GM19240 (cell line): ENCODE measurements around the gene GMPR2.

Source experiments
- DNase-seq: peaks from one replicate; pipeline ENCODE4 v3.0.0; 2011; ENCODE audit warnings: low spot score; ENCODE audit not compliant: insufficient read length

GMPR2 gene

GRCh38 chr14:24283796-24284460 lies 51.2 kb downstream of the GMPR2 start:
- DNase-seq, result no peak

- DNase-seq, result no peak
Measured at GRCh38 chr14:24284501-24285035, 51.8 kb downstream of the GMPR2 start.

DNA sequence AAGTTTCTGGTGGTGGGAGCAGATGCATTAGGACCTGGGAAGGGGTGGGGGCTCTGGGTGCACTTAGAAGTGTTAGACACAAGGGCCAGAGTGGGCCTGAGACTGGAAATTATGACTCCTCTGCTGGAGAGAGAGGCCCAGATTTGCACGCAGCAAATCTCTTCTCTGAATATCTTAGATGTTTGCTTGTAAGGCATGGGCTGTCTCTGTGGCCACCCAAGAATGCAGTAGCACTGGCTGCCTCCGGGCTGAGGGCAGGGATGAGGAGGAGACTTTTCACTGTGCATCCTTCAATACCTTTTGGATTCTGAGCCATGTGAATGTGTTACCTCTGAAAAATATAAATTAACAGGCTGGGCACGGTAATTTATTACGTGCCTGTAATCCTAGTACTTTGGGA lies 52.6 kb downstream of the GMPR2 start:
- DNase-seq, result no peak

- no peak for DNase-seq
Measured at GRCh38 chr14:24286996-24287395, 54.3 kb downstream of the GMPR2 start.
